Effector memory CD8-positive, alpha-beta T cell (primary cell): ENCODE results near the gene METAP1D.
A peak's percentile ranks its signal among the peaks of the same experiment; 100 is the strongest.

ENCODE experiments used
- ATAC-seq: fragments of 150-1000 bp; cut with Tn5 transposase; replicated peaks from 2 replicates; pipeline ENCODE4 v1.10.0; 2021; ENCODE audit warnings: mild to moderate bottlenecking, moderate library complexity
- DNase-seq, 3 experiments: peaks; one replicate each; pipeline ENCODE4 v3.0.0; 2021
- H3K27ac Mint-ChIP-seq, 2 donors: one replicate each; pipeline ENCODE4 v1.8.0; 2022; ENCODE audit warnings: mild to moderate bottlenecking in 2 of 2, mixed read lengths in 2 of 2, moderate library complexity in 2 of 2
- H3K27me3 Mint-ChIP-seq, 2 donors: one replicate each; pipeline ENCODE4 v1.8.0; 2022; ENCODE audit warnings: mixed read lengths in 2 of 2
- H3K36me3 Mint-ChIP-seq: one replicate; pipeline ENCODE4 v1.8.0; 2022; ENCODE audit warnings: mild to moderate bottlenecking, moderate library complexity, mixed read lengths; ENCODE audit not compliant: insufficient read depth
- H3K4me1 Mint-ChIP-seq, 2 donors: one replicate each; pipeline ENCODE4 v1.8.0; 2022; ENCODE audit warnings: low read depth in 2 of 2, mixed read lengths in 2 of 2
- H3K4me3 Mint-ChIP-seq, 2 donors: one replicate each; pipeline ENCODE4 v1.8.0; 2022; ENCODE audit warnings: mild to moderate bottlenecking in 2 of 2, mixed read lengths in 2 of 2, moderate library complexity in 2 of 2
- H3K9me3 Mint-ChIP-seq, 2 donors: one replicate each; pipeline ENCODE4 v1.8.0; 2022; ENCODE audit warnings: mixed read lengths in 2 of 2

Gene METAP1D

DNA sequence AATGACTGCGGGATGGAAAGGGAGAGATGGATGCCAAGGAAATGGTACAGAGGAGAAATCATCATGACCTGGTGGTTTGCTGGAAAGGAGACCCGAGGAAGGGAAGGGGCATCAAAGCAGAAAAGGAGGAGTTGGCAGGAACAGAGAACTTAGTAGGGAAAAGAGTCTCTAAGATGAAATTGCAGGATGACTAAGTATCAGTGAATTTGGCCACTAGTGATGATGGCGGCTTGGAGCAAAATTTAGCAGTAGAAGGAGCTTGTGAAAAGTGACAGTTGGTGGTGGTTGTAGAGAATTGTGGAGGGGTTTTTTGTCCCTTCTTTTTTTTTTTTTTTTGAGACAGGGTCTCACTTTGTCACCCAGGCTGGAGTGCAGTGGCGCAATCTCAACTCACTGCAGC is 10.1 kb downstream of the METAP1D start:
- ATAC-seq = no peak
- H3K36me3 Mint-ChIP-seq = peaks cover 10% of the 10 kb centered on the region
- no peak overlapping the region for H3K27ac Mint-ChIP-seq
- peaks cover 22 to 23% of the 10 kb centered on the region in 2 donors for H3K4me1 Mint-ChIP-seq
- H3K27me3 Mint-ChIP-seq = no peaks in the 10 kb centered on the region
- DNase-seq = no peak
- no peak overlapping the region for H3K4me3 Mint-ChIP-seq
- no peaks in the 10 kb centered on the region for H3K9me3 Mint-ChIP-seq

DNA sequence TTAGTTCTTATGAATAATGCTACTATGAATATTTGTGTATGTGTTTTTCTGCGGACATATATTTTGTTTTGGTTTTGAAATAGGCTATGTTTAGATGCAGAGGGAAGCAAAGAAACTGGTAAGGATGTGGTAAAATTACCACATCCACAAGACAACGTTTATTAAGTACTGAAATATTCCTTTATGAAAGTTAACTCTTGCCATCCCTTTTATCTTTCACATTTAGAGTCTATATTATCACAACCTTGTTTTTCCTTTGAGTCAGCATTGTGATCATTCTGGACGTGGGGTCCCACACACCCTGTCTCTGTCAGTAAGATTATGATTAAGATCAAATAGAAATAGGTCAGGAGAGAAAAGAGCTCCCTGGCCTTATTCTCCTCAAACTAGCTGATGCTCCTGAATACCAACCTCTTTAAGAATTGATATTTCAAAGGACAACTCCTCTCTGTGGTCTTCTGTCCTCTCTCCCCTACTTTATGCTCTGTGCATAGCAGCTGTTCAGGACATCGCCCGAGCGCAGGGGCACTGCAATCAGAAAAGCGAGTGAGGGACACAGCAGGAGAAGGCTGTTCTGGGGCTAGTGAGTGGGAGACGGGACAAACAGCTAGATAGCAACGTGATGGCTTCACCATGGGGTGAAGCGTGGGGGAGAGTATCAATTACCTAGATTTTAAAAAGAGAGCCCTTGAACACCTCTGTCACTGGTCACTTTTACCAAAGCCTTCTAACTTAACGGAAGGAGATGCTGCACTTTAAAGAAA is 12.2 kb downstream of the METAP1D start:
- Mint-ChIP-seq H3K27me3 (no peaks in the 10 kb centered on the region), H3K4me3 (peak overlapping the region; percentile 60 to 63), H3K27ac (no peak overlapping the region), H3K4me1 (peaks cover 22 to 23% of the 10 kb centered on the region in 2 donors), H3K36me3 (peaks cover 10% of the 10 kb centered on the region), H3K9me3 (no peaks in the 10 kb centered on the region)
- DNase-seq = no peak
- peak; percentile 85 for ATAC-seq

DNA sequence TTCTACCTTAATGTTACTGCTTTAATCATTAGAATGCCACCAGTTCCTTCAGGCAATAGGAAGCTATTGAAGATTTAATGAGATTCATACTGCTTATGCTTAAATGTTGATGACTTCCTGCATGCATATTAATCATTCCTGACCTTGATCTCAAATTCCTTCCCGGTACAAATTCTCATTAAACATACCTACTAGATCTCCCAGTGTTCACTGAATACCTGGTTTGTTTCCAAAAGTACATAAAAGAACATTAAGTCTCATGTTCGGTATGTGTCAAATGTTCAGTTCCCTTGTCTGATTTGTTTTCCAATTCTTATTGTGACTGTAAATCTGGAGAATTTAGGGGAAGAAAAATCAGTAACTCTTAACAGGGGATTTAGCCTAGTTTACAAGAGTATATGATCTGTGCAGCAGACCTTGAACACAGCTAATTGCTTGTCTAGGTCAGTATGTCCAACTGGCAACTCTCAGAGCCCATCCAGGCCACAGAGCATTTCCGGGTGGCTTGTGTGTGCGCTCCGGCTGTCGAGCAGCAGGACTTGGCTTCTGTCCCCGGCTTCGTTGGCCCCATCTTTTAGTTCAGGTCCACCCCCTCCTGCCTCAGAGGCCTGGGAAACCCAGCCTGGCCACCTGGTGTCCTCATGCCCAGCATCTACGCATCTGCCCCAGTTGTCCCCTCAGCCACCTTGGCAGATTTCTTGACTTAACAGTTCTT is 13.1 kb downstream of the METAP1D start:
- no peaks in the 10 kb centered on the region for H3K9me3 Mint-ChIP-seq
- H3K36me3 Mint-ChIP-seq = peaks cover 10% of the 10 kb centered on the region
- ATAC-seq (no peak), DNase-seq (no peak)
- H3K27me3 Mint-ChIP-seq = no peaks in the 10 kb centered on the region
- H3K4me3 Mint-ChIP-seq = no peak overlapping the region
- peaks cover 22 to 23% of the 10 kb centered on the region in 2 donors for H3K4me1 Mint-ChIP-seq
- no peak overlapping the region for H3K27ac Mint-ChIP-seq

DNA sequence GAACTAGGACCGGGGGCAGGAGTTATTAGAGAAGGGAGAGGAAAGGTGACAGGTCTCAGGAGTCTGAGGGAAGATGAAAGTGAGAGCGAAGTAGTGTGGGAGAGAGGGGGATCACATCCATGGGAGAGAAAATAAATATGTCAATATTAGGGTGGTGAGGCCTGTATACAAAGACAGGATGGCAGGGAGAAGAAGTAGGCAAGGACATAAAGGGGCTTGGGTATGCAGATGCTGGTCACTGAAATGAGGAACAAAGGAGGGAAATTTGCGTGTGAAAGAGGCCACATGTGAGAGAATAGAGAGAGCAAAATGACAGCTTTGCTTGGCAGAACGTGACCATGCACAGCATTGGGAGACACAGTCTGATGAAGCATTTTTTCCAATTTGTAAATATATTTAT is 13.6 kb downstream of the METAP1D start:
- Mint-ChIP-seq H3K4me1 (peaks cover 22 to 23% of the 10 kb centered on the region in 2 donors), H3K27ac (no peak overlapping the region), H3K27me3 (no peaks in the 10 kb centered on the region), H3K4me3 (no peak overlapping the region), H3K36me3 (peaks cover 10% of the 10 kb centered on the region), H3K9me3 (no peaks in the 10 kb centered on the region)
- DNase-seq (no peak), ATAC-seq (no peak)

DNA sequence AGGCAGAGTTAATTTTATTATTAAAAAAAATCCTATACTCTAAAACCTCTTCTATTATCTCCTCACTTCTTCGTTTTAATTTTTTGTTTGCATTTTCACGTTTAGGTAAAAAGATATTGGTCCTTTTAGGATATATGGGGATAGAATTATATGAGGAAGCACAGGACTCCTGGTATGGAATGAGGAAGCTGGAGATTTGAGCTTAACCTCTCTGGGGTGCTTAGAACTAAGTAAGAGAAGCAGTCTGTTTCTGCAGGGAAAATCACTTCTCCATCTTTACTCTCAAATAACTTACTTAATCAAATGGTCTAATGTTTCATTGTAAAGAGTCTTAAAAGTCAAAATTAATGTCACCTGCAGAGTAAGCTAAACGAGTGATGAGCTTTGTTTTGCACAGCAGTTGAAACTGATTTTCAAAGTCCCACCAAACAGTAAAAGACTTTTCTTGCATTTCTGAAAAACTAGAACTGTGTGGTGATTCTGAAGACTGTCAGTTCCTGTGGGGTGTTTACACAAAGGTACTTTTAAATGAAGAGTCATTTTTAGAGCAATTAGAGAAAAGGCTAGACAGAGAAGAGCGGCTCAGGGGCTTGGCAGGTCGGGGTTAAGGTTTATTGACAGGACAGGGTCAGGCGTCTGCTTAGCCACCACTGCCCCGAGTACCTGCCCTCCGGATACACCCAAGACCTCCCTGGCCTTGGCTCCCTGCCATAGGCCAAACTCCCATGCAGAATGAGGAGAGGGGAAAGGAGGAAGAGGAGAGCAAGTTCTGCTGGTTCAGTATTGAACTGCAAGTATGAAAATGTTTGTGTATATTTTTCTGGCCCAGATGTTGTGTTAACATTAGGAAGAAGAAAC is 21.6 kb downstream of the METAP1D start:
- peaks cover 4% of the 10 kb centered on the region for H3K36me3 Mint-ChIP-seq
- ATAC-seq (no peak), DNase-seq (no peak)
- no peaks in the 10 kb centered on the region for H3K9me3 Mint-ChIP-seq
- no peaks in the 10 kb centered on the region for H3K27me3 Mint-ChIP-seq
- no peaks in the 10 kb centered on the region for H3K4me1 Mint-ChIP-seq
- no peak overlapping the region for H3K4me3 Mint-ChIP-seq
- no peak overlapping the region for H3K27ac Mint-ChIP-seq

DNA sequence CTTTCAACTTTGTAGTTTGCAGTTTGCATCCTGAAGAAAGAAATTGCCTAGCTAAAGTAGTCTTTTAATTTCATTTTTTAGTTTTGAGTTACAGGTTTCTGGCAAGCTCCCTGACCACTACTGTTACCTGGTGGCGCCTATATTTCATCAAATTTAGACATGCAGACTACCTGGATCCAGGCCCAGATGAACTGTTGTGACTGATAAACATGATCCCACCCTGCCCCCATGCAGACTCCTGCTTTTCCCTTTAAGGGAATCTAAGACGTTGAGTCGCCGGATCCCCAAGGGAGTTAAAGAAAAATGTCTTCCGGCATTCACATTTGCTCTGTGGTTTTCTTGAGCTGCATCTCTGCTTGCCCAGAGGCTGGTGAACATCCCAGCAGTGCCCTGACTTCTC is 22.2 kb downstream of the METAP1D start:
- no peaks in the 10 kb centered on the region for H3K27me3 Mint-ChIP-seq
- H3K4me3 Mint-ChIP-seq = no peak overlapping the region
- no peak for ATAC-seq
- H3K36me3 Mint-ChIP-seq = peaks cover 4% of the 10 kb centered on the region
- H3K4me1 Mint-ChIP-seq = no peaks in the 10 kb centered on the region
- no peak overlapping the region for H3K27ac Mint-ChIP-seq
- no peak for DNase-seq
- no peaks in the 10 kb centered on the region for H3K9me3 Mint-ChIP-seq

DNA sequence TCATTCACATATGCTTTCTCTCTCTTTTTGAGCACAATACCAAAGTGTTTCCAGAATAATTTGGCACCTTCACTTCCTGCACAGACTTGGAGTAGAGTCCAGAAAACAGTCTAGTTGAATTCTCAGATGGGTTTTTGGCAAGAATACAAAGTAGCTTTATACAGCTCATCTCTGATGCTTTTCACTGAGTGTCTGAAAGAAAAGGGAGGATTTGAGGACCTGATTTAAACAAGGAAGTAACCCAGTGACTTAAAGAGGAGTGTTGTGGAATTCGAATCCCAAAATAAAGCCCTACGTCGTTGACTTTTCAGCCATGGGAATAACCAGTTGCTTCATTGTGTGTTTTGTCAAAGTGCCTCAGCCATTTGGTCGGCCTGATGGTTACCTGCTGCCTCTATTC is 31.8 kb downstream of the METAP1D start:
- DNase-seq (no peak), ATAC-seq (no peak)
- H3K4me1 Mint-ChIP-seq = no peaks in the 10 kb centered on the region
- H3K27me3 Mint-ChIP-seq = no peaks in the 10 kb centered on the region
- H3K4me3 Mint-ChIP-seq = no peak overlapping the region
- no peak overlapping the region for H3K27ac Mint-ChIP-seq
- H3K36me3 Mint-ChIP-seq = no peaks in the 10 kb centered on the region
- no peaks in the 10 kb centered on the region for H3K9me3 Mint-ChIP-seq

DNA sequence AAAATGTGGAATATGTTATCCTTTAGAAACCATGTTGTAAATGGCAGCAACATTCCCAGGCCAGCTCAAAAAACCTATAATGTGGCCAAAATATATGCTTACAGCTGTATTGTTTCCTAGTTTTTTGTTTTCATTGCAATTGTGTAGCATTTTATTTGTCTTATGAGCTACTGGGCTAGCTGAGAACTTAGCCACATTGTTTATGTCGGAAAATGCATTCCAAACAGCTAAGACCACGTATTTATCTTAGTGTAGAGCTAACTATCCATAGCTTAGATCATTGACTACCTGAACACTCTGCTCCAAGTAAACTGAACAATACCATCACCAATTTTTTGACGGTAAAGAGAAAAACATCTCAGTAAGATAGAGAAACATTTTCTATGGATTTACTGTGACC is 38.4 kb downstream of the METAP1D start:
- H3K36me3 Mint-ChIP-seq = no peaks in the 10 kb centered on the region
- no peak for ATAC-seq
- H3K27me3 Mint-ChIP-seq = no peaks in the 10 kb centered on the region
- H3K9me3 Mint-ChIP-seq = no peaks in the 10 kb centered on the region
- no peak overlapping the region for H3K27ac Mint-ChIP-seq
- no peaks in the 10 kb centered on the region for H3K4me1 Mint-ChIP-seq
- DNase-seq = no peak
- H3K4me3 Mint-ChIP-seq = no peak overlapping the region

DNA sequence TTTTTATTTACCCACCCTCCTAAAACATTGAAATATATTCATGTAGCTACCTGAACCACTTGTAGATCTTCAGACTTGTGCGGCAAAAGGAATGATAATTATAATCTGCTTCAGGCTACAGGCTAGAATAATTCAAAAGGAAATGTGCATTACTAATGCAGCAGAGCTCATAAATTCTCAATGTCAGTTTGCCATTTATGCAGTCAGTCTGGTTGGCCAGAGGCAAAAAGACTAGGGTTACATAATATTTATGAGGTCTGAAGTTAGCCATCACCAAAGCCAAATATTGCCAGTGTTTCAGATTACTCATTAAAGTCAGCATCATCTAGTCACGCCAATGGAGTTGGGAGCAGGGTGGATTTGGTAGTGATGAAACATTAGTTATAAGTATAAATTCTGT is 38.9 kb downstream of the METAP1D start:
- no peaks in the 10 kb centered on the region for H3K4me1 Mint-ChIP-seq
- H3K9me3 Mint-ChIP-seq = no peaks in the 10 kb centered on the region
- ATAC-seq = no peak
- no peak overlapping the region for H3K4me3 Mint-ChIP-seq
- H3K27me3 Mint-ChIP-seq = no peaks in the 10 kb centered on the region
- no peak for DNase-seq
- H3K27ac Mint-ChIP-seq = no peak overlapping the region
- H3K36me3 Mint-ChIP-seq = no peaks in the 10 kb centered on the region

DNA sequence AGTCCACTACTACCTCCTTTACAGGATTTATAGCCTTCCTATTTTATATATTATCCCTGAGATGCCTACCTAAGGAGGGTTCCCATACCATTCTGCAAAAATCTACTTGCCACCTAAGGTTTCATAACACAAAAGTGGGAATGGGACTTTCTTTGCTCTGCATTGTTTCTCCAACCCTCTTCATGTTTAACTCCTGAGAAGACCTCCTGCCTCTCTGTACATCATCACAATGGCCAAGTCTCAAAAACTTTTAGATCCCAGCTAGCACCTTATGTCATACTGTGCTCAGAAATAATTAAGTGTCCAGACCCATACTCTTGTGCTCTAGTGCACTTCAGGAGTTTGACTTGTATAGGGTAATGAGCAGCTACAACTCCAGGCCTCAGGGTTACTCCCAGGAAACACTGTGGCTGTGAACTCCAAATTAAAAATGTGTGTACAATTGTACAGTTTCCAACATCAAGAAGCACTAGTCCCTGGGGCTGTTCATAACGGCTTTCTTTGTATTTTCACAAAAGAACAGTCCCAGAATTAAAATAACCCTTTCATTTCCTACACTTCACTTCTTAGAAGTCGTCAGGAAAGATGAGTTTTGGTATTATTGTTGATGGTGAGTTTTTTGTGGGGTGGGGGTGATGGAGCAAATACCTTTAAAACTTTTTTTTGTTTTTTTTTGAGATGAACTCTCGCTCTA is 39.4 kb downstream of the METAP1D start:
- H3K36me3 Mint-ChIP-seq = no peaks in the 10 kb centered on the region
- no peak overlapping the region for H3K4me3 Mint-ChIP-seq
- H3K9me3 Mint-ChIP-seq = no peaks in the 10 kb centered on the region
- no peaks in the 10 kb centered on the region for H3K4me1 Mint-ChIP-seq
- no peak for ATAC-seq
- H3K27me3 Mint-ChIP-seq = no peaks in the 10 kb centered on the region
- no peak overlapping the region for H3K27ac Mint-ChIP-seq
- no peak for DNase-seq

DNA sequence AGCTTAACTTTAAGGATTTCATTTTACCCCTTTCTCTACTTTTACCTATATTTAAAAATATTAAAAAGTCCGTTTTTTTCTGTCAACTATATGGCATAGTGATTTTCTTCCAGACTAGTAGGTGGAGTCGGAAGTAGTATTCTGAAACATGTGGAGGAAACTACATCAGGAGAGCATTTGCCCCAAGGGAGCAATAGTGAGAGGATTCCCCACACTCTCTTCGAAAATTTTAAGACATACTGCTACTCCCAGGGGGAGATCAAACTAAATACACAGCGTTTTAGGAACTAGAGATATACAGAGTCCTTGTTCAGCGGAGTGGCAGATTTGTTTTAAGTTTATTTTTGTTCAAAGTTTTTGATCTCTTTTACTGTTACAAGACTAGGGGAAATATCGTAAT is 40.6 kb downstream of the METAP1D start:
- H3K9me3 Mint-ChIP-seq = no peaks in the 10 kb centered on the region
- H3K36me3 Mint-ChIP-seq = no peaks in the 10 kb centered on the region
- H3K27me3 Mint-ChIP-seq = no peaks in the 10 kb centered on the region

DNA sequence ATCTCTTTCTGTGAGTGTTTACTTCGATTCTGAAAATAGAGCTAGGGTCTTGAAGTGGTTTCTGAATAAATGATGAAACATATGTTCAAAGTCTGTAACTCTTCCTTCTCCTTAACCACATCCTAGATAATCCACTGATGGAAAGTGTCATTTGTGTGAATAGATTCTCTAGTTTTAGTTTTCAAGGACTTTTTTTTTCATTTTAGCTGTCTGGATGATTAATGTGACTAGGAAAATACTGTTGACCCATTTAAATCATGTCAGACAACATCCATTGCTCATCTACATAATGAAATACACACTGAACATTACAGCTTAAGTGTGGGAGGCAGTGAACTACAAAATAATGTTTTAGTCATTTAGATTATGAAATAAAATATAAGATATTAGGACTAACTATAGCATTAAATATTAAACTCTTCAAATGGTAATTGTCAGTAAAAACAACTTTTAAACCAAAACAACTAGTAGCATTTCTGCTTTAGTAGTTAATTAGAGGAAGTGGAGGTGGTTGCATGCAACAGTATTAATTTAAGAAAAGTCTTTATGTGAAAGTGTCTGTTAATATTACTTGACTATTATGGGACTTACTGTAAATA is 46.4 kb downstream of the METAP1D start:
- Mint-ChIP-seq H3K4me1 (no peaks in the 10 kb centered on the region), H3K27ac (no peak overlapping the region), H3K9me3 (no peaks in the 10 kb centered on the region), H3K27me3 (no peaks in the 10 kb centered on the region), H3K36me3 (no peaks in the 10 kb centered on the region), H3K4me3 (no peak overlapping the region)
- DNase-seq = no peak
- no peak for ATAC-seq

More for the DNA sequence above, 40.6 kb downstream of the METAP1D start:
- no peak for ATAC-seq
- Mint-ChIP-seq H3K4me3 (no peak overlapping the region), H3K4me1 (no peaks in the 10 kb centered on the region), H3K27ac (no peak overlapping the region)
- no peak for DNase-seq
